ENCODE data around the gene BDNF.

DNA sequence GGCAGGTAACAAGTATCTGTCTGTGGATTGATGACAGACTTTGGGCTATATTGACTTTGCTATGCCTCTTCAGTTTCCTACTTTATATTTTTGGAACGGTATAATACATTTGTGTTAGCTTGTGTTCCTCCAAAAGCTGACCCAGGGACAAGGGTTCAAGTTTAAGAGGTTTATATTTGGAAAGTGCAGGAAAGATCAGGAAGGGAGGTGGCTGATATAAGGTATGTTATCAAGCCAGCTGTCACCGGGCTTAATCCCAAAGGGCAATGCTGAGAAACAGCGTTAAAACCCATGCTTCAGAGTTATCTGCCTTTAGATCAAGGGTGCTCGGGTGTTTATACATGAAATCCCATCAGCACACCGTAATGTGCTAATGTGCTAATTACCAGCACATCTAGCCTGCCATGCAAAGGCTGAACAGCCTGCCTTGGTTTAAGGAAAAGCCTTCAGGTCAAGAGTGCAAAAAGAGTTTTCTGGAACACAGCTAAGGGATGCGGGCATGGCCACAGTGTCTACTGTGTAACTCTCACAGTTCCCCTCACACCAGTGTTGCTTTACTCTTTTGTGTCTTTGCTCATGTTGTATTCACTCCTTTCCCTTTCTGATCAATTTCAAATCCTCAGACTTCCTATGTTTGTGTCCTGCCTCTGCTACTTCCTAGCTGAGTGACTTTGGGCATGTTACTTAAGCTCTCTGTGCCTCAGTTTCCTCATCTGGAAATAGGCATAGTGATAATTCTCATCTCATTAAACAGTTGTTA lies 77.5 kb downstream of the BDNF start:
- TF ChIP-seq, protein P1, sequence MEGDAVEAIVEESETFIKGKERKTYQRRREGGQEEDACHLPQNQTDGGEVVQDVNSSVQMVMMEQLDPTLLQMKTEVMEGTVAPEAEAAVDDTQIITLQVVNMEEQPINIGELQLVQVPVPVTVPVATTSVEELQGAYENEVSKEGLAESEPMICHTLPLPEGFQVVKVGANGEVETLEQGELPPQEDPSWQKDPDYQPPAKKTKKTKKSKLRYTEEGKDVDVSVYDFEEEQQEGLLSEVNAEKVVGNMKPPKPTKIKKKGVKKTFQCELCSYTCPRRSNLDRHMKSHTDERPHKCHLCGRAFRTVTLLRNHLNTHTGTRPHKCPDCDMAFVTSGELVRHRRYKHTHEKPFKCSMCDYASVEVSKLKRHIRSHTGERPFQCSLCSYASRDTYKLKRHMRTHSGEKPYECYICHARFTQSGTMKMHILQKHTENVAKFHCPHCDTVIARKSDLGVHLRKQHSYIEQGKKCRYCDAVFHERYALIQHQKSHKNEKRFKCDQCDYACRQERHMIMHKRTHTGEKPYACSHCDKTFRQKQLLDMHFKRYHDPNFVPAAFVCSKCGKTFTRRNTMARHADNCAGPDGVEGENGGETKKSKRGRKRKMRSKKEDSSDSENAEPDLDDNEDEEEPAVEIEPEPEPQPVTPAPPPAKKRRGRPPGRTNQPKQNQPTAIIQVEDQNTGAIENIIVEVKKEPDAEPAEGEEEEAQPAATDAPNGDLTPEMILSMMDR (IDR thresholded peaks at IDR 0.05) = no peak
- no peak for TF ChIP-seq SIN3A (IDR thresholded peaks at IDR 0.05; ENCODE audit: borderline replicate concordance, insufficient read depth, low read depth, low read length)
- TF ChIP-seq, protein P2, sequence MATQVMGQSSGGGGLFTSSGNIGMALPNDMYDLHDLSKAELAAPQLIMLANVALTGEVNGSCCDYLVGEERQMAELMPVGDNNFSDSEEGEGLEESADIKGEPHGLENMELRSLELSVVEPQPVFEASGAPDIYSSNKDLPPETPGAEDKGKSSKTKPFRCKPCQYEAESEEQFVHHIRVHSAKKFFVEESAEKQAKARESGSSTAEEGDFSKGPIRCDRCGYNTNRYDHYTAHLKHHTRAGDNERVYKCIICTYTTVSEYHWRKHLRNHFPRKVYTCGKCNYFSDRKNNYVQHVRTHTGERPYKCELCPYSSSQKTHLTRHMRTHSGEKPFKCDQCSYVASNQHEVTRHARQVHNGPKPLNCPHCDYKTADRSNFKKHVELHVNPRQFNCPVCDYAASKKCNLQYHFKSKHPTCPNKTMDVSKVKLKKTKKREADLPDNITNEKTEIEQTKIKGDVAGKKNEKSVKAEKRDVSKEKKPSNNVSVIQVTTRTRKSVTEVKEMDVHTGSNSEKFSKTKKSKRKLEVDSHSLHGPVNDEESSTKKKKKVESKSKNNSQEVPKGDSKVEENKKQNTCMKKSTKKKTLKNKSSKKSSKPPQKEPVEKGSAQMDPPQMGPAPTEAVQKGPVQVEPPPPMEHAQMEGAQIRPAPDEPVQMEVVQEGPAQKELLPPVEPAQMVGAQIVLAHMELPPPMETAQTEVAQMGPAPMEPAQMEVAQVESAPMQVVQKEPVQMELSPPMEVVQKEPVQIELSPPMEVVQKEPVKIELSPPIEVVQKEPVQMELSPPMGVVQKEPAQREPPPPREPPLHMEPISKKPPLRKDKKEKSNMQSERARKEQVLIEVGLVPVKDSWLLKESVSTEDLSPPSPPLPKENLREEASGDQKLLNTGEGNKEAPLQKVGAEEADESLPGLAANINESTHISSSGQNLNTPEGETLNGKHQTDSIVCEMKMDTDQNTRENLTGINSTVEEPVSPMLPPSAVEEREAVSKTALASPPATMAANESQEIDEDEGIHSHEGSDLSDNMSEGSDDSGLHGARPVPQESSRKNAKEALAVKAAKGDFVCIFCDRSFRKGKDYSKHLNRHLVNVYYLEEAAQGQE (IDR thresholded peaks at IDR 0.05; ENCODE audit: insufficient read depth in 1 of 2, low read depth in 2 of 2, low read length in 1 of 2) = no peak
- TF ChIP-seq TCF7L2 (IDR thresholded peaks at IDR 0.05; ENCODE audit: low read depth, low read length) = no peak
- no peak for TF ChIP-seq POLR2AphosphoS5 (IDR thresholded peaks at IDR 0.05; ENCODE audit: low read depth, low read length)

Measured in Panc1 (cell line).